Measurements from ENCODE around the gene KCP. TPM values are rescaled to one million over a fixed set of nuclear protein-coding genes. Genes with fewer than 3 reads are reported as not detected.

KCP gene
- total and polyA plus RNA-seq, 2 of the 13 experiments (the other 11 are each of a cell fraction or from before 2014, with no cell fraction given): 0.37 to 1.0 TPM

DNA sequence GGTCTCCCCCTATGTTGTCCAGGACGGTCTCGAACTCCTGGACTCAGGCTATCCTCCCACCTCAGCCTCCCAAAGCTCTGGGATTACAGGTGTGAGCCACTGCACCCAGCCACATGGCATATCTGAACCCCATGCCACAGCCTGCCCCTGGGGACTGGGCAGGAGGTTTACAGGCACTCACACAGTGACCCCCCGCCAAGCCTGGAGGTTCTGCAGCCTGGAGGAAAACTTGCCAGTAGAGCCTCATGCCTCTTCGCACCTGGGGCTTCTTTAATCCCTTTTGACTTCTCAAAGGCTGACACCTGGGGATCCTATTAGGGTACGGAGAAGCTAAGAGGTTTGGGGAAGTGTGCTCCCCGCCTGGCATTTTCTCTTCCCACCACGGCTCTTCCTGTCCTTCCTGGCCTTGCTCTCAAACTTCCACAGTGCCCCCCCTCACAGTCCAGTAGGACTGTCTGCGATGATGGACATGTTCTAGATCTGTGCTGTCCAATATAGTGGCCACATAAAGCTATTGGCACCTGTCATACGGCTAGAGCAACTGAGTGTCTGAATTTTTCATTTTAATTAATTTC, 11.4 kb upstream of the KCP start:
- Histone ChIP-seq H3K9ac (ENCODE audit: insufficient read depth, low read depth, low read length) (no peak overlapping the region), H3K4me3 (replicated peaks in 1 of 3; ENCODE audit: insufficient read depth in 1 of 3, low read depth in 2 of 3, low read length in 3 of 3) (no peak overlapping the region), H3K9me3 (ENCODE audit: low read length) (no peaks in the 10 kb centered on the region), H3K27me3 (ENCODE audit: control insufficient read depth in 1 of 2, insufficient read depth in 2 of 2, low read length in 2 of 2) (peaks cover 2 to 39% of the 10 kb centered on the region in 2 experiments; a peak in 4 of 5 replicates), H2AFZ (ENCODE audit: low read length) (no peak overlapping the region), H4K20me1 (ENCODE audit: insufficient read depth, low read length) (no peaks in the 10 kb centered on the region), H3K36me3 (replicated peaks in 1 of 2; ENCODE audit: control insufficient read depth in 1 of 2, insufficient read depth in 2 of 2, low read length in 2 of 2) (no peaks in the 10 kb centered on the region), H3K4me1 (ENCODE audit: insufficient read depth, low read length) (no peaks in the 10 kb centered on the region), H3K79me2 (ENCODE audit: insufficient read depth, low read length) (no peaks in the 10 kb centered on the region), H3K27ac (ENCODE audit: extremely low read length, insufficient read depth, low read length) (no peak overlapping the region), H3K4me2 (ENCODE audit: low read depth, low read length) (no peak overlapping the region)
- ChIA-PET POLR2A (no interaction called here), CTCF (ENCODE audit: low intra/inter-chr PET ratio, low total read pairs) (no interaction called here)
- in situ Hi-C loops (cut with HindIII; ENCODE audit: extremely low pct_ligation_motif_present, low pct_unique_long_range_greater_than_20kb) (no loop called here), intact Hi-C loops (cut with micrococcal nuclease; ENCODE audit: unreplicated experiment) (no loop called here)
- ATAC-seq (no peak), FAIRE-seq (no peak), DNase-seq (ENCODE audit: low spot score) (no peak)
- WGBS (ENCODE audit: low lambda C conversion rate): 52% methylated on average over 9 of the region's 9 CpGs
- no TSS peak for BruUV-seq (replicated peaks)
- no peak for TF ChIP-seq ZMYM2 (CRISPR knock-in tag; IDR thresholded peaks at IDR 0.05)
- TF ChIP-seq, protein P1, sequence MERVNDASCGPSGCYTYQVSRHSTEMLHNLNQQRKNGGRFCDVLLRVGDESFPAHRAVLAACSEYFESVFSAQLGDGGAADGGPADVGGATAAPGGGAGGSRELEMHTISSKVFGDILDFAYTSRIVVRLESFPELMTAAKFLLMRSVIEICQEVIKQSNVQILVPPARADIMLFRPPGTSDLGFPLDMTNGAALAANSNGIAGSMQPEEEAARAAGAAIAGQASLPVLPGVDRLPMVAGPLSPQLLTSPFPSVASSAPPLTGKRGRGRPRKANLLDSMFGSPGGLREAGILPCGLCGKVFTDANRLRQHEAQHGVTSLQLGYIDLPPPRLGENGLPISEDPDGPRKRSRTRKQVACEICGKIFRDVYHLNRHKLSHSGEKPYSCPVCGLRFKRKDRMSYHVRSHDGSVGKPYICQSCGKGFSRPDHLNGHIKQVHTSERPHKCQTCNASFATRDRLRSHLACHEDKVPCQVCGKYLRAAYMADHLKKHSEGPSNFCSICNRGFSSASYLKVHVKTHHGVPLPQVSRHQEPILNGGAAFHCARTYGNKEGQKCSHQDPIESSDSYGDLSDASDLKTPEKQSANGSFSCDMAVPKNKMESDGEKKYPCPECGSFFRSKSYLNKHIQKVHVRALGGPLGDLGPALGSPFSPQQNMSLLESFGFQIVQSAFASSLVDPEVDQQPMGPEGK (CRISPR knock-in tag; IDR thresholded peaks at IDR 0.05): no peak
- no peak for TF ChIP-seq DR1 (CRISPR knock-in tag; IDR thresholded peaks at IDR 0.05)
- no peak for TF ChIP-seq ZNF615 (CRISPR knock-in tag; IDR thresholded peaks at IDR 0.05; ENCODE audit: borderline replicate concordance)
- TF ChIP-seq TOPORS (CRISPR knock-in tag; IDR thresholded peaks at IDR 0.05): no peak
- no peak for TF ChIP-seq ZSCAN20 (CRISPR knock-in tag; IDR thresholded peaks at IDR 0.05; ENCODE audit: borderline replicate concordance)
- TF ChIP-seq ZFP36 (IDR thresholded peaks at IDR 0.05; ENCODE audit: borderline replicate concordance, low read depth, low read length, partially characterized antibody): no peak
- TF ChIP-seq FOXK2 (IDR thresholded peaks at IDR 0.05): no peak
- no peak for TF ChIP-seq ZNF546 (CRISPR knock-in tag; conservative IDR thresholded peaks at IDR 0.05)
- no peak for TF ChIP-seq ZNF737 (CRISPR knock-in tag; IDR thresholded peaks at IDR 0.05; ENCODE audit: borderline replicate concordance)
- TF ChIP-seq, protein P2, sequence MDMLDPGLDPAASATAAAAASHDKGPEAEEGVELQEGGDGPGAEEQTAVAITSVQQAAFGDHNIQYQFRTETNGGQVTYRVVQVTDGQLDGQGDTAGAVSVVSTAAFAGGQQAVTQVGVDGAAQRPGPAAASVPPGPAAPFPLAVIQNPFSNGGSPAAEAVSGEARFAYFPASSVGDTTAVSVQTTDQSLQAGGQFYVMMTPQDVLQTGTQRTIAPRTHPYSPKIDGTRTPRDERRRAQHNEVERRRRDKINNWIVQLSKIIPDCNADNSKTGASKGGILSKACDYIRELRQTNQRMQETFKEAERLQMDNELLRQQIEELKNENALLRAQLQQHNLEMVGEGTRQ (IDR thresholded peaks at IDR 0.05; ENCODE audit: low read depth, low read length): no peak
- TF ChIP-seq, protein P2 (CRISPR knock-in tag; IDR thresholded peaks at IDR 0.05; ENCODE audit: borderline replicate concordance): no peak
- TF ChIP-seq IRF2 (CRISPR knock-in tag; IDR thresholded peaks at IDR 0.05): no peak
- TF ChIP-seq RBAK (CRISPR knock-in tag; IDR thresholded peaks at IDR 0.05): no peak
- TF ChIP-seq RARG (CRISPR knock-in tag; IDR thresholded peaks at IDR 0.05; ENCODE audit: low read depth): no peak
- TF ChIP-seq, protein P3, sequence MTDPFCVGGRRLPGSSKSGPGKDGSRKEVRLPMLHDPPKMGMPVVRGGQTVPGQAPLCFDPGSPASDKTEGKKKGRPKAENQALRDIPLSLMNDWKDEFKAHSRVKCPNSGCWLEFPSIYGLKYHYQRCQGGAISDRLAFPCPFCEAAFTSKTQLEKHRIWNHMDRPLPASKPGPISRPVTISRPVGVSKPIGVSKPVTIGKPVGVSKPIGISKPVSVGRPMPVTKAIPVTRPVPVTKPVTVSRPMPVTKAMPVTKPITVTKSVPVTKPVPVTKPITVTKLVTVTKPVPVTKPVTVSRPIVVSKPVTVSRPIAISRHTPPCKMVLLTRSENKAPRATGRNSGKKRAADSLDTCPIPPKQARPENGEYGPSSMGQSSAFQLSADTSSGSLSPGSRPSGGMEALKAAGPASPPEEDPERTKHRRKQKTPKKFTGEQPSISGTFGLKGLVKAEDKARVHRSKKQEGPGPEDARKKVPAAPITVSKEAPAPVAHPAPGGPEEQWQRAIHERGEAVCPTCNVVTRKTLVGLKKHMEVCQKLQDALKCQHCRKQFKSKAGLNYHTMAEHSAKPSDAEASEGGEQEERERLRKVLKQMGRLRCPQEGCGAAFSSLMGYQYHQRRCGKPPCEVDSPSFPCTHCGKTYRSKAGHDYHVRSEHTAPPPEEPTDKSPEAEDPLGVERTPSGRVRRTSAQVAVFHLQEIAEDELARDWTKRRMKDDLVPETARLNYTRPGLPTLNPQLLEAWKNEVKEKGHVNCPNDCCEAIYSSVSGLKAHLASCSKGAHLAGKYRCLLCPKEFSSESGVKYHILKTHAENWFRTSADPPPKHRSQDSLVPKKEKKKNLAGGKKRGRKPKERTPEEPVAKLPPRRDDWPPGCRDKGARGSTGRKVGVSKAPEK (CRISPR knock-in tag; IDR thresholded peaks at IDR 0.05; ENCODE audit: borderline replicate concordance): no peak
- TF ChIP-seq KAT7 (CRISPR knock-in tag; IDR thresholded peaks at IDR 0.05; ENCODE audit: borderline replicate concordance): no peak
- no peak for TF ChIP-seq ZNF782 (CRISPR knock-in tag; IDR thresholded peaks at IDR 0.05; ENCODE audit: borderline replicate concordance)
- no peak for TF ChIP-seq BORCS8-MEF2B (CRISPR knock-in tag; IDR thresholded peaks at IDR 0.05)
